Adipose tissue (tissue), 3 donors: ENCODE measurements around the gene SYNDIG1. TPM values are rescaled to one million over a fixed set of nuclear protein-coding genes. Genes with fewer than 3 reads are reported as not detected.

Experiments
- H3K27ac ChIP-seq: one replicate; pipeline ENCODE4 v1.5.1; 2013; ENCODE audit warnings: low read depth, low read length
- WGBS, 3 donors: extraction: QIAGEN DNeasy Blood & Tissue Kit; methylation state at CpG; one replicate each; pipeline ENCODE4 v1.1.7; 2013; 5-methylcytosine and 5-hydroxymethylcytosine counted together
- polyA plus RNA-seq, 3 donors: library from polyadenylated mRNA; stranded (reverse); fragments of 200-250 nt; gene quantifications; one replicate each; pipeline ENCODE4 v1.2.3, GENCODE V29; 2013
- donor health status: healthy with polysubstance abuse.
- donor health status: Bipolar disorder and iron deficiency.
- donor health status: healthy.

SYNDIG1 gene
- polyA plus RNA-seq, 3 donors, result 0.07 to 0.10 TPM; not detected in 1

DNA sequence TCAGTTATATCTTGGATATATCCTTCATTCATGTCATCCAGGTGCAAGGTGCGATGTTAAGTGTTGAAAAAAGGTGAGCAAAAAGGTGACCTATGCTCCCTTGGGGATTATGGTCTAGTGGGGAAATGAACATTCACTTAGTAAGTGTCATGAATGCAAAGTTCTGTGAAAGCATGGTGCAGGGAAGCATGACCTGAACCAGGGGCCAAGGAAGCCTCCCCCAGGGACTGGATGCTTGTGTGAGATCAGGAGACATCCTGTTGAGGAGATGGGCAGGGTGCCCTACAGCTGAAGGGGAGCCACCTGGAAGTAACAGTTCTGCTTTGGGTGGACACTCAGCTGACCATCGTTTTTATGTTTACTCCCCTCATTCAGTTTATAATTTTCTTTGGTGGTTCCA lies 179.5 kb downstream of the SYNDIG1 start:
- 79 to 86% (median 84%) methylated on average over 2 of the region's 2 CpGs for WGBS, 3 donors
- H3K27ac ChIP-seq, result no peak overlapping the region

DNA sequence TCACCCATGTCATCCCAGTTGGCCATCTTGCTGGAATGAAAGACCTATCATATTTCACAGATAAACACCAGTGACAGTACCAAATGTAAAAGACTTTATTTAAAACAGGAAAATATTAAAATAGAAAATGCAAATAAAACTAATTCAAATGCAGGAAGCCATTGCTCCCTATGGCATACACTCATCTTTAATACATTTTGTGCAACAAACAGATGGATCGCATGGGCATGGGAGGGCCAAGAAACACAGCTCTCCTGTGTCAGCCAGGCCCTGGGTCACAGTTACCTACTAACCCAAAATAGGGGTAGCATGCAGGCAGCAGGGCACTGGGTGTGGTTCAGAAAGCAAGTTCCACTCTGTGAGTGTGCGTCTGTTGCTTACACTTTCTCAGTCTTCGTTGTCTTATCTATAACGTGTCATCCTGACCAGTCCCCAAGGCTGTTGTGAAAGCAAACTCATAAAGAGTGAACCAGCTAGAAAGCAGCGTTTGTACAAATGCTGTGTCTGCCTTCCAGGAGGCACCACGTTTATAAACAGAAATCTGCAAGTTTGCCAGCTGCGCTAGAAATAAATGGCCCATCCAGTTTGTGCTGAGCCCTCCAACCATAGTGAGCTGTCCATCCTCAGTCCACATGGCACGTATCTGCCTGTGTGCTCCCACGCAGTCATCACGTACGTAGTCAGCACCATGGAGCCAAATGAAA lies 180.5 kb downstream of the SYNDIG1 start:
- 63 to 78% (median 69%) methylated on average over 11 of the region's 11 CpGs for WGBS, 3 donors
- H3K27ac ChIP-seq, result no peak overlapping the region

DNA sequence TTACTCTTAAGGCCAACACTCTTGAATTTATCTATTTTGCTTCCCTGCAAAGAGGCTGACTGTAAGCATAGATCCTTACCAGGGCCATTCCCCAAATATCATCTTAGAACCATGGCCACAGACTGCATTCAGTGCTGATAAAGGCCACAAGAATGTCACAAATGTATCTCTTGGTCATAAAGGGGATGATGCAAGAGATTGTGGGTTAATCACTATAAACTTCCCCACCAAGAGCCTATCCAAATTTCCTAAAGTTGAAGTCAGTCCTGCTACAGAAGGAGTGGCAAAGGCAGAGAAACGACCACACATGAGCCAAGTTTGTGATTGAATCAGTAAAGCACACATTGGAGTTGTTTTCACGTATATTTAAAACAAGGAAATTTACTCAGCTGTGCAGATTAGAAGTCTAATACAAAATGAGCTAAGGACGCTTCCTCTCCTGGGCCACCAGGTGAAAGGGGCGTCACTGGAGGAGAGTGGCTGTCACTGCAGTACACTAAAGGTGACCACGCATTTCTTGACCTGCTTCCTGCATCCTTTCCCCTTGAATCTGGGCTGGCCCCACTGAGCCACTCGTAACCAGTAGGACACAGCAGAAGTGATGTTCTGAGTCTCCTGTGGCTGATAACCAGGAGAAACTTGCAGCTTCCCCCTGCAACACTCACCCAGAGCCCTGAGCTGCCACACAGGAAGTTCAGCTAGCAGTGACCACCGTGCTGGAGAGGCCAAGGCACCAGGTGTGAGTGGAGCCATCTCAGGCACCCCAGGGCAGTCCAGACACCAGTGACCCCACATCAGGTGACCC lies 181.9 kb downstream of the SYNDIG1 start:
- H3K27ac ChIP-seq, result no peak overlapping the region
- 45 to 48% (median 46%) methylated on average over 7 of the region's 7 CpGs for WGBS, 3 donors

DNA sequence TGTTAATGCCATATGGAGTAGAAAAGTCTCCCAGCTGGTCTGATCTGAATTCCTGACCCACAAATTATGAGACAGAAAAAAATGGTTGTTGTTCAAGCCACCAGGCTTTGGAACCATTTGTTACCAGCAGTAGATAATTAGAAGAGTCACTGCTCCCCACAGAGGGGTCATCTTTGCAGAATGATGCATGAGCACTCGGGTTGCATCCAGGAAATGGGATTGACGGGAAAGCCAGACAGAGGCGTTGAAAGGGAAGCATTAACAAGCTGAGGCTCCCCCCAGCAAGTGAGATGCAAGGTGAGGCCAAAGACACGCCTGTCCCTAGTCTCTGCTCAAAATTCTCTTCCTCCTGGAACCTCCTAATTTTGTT lies 182.5 kb downstream of the SYNDIG1 start:
- H3K27ac ChIP-seq, result no peak overlapping the region
- 70 to 80% (median 72%) methylated on average over 4 of the region's 4 CpGs for WGBS, 3 donors

DNA sequence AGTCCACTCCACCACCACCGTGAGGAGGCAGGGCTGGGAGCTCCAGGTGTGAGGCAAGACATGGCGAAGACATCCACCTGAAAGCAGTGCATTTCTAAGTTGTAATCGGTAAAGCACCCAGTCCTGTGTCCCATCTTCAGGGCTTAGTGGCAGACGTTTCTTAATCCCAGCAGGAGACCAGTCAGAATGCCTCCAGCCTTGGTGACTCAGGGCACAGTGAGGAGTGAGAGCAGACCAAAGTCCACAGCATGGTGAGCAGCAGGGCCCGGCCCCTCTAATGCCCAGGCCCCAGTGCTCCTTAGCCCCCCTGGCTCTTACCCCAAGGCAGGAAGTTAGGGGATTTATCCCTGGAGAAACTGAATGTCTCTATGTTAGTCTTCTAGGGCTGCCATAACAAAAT lies 183.9 kb downstream of the SYNDIG1 start:
- no peak overlapping the region for H3K27ac ChIP-seq
- WGBS, 3 donors, result 77 to 84% (median 77%) methylated on average over 5 of the region's 5 CpGs

DNA sequence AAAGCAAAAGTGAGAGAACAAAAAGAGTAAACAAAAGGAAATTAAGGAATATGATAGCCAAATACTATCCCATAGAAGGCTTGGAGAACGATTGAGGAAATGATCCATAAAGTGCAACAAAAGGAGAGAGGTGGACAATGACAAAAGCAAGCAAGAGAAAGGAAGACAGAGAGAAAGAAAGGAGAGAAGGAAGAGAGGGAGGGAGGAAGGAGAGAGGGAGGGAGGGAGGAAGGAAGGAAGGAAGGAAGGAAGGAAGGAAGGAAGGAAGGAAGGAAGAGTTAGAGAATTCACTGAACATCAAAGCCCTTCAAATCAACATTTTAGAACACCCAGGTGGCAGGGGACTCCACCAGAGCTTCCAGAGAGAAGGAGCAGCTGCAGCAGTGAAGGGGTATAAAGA lies 185.0 kb downstream of the SYNDIG1 start:
- no peak overlapping the region for H3K27ac ChIP-seq
- 24 to 58% (median 49%) methylated on average over 1 of the region's 1 CpG for WGBS, 3 donors

DNA sequence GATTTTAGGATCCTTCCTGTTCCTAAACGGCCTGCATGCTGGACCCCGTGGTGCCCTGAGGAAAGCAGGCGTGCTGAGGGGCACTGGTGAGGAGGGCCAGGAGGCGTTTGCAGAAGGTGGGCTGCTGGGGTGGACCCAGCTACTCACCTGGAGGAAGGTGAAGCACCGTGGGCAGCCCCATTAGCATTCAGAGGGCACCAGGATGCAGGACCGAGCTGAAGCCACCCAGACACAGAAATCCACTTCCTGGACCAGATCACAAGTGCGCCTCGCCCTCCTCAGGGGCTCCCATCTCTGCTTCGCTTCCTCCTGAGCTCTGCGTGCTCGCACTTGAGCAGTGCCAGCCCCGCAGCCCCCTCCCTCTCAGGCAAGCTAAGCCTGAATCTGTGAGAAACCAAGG lies 187.0 kb downstream of the SYNDIG1 start:
- WGBS, 3 donors, result 84 to 93% (median 88%) methylated on average over 12 of the region's 12 CpGs
- H3K27ac ChIP-seq, result no peak overlapping the region

DNA sequence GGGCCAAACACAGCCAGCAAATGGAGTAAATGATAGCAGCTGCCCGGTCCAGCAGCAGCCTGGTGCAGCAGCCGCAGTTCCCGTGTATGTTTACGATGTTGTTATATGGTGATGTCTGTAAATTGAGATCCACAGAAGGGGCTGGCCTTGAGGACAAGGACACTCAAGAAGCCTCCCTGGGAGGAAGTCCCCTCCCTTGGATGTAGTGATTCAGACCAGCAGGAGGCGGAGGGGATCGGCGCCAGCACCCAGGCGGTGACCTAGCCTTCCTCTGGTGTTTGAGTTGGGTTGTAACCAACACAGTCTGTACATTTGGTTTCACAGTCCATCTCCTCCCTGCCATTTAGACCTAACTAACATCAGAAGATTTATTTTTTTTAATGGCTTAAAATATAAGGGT lies 187.8 kb downstream of the SYNDIG1 start:
- WGBS, 3 donors, result 60 to 93% (median 86%) methylated on average over 8 of the region's 8 CpGs
- H3K27ac ChIP-seq, result no peak overlapping the region

DNA sequence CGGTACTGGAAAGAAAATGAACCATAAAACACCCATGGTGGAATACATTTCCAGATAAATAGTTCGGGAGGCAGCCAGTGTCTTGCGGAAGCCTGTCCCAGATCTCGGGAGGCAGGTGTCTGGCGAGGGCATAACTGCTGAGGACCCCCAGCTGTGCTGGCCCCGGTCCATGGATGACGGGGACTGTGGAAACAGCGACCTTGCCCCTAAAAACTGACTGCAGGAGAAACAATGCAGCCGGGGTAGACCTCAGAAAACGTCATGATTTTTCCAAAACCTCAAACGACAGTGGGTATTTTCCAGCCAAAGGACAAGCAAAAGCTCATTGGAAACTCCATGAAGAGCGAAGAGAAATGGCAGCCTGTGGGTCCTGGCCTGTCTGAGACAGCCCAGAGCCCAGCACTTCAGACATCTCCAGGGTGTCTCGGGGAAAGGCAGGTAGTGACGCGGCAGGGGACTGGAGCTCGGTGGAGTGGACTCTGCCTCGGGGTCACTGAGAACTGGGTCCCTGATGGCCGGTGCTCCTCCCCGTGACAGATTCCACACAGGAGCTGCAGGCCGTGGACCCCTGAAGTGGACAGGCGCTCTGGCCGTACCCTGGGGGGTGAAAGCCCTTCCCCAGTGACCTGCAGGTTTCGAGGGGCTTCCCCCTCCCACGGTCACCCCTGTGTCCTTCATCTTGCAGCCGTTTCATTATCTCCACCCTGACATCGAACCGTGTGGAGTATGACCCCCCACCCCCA lies 188.6 kb downstream of the SYNDIG1 start:
- WGBS, 3 donors, result 69 to 74% (median 73%) methylated on average over 27 of the region's 27 CpGs
- H3K27ac ChIP-seq, result no peak overlapping the region

DNA sequence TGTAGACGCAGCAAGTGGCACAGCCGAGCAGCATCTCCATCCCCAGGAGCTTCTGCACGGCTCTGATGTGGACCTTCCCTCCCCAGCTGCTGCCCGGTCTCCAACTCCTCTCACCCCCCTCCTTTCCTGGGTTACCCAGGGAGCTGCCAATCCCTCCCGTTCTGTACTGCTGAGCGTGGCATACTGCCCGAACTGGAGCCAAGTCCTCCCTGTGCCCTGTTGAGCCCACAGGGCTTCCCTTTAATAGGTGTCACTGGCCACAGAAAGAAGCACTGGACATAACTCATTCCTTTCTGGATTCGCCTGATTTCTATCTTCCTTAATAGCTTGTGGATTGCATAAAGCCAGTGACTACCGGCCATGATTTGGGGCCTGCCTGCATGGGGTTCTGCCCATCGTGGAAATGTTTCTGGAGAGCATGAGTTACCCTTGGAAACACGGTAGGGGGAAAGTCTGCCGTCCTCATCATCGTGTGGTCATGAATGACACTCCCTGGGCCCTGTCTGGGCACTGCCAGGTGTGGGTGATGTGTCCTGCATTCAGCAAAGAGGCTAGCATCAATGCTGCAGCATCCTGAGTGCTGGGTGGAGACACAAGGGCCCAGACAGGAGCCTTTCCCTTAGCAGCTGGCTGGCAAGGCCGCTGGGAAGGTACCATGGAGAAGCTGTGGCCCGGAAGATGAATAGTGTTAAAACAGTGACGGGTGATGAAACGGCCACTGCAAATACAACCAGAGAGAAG lies 189.7 kb downstream of the SYNDIG1 start:
- H3K27ac ChIP-seq, result no peak overlapping the region
- 83 to 89% (median 84%) methylated on average over 17 of the region's 17 CpGs for WGBS, 3 donors

DNA sequence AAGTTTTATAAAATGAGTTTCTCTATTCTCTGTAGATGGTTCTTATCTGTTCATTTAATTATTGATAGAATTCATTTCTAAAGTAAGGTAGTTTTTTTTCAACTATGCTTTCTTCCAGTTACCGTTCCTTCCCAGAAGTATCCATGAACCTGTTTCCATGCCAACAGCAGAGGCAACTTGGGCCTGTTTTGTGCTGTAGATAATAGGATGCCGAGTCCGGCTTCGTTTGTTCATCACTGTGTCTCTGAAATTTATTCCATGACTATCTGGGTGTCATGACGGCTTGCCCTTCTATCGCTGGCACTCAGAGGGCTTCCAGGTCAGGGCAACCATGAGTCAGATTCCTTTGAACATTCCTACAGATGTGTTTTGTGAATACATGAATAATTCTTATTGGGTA lies 190.4 kb downstream of the SYNDIG1 start:
- 91 to 93% (median 92%) methylated on average over 6 of the region's 6 CpGs for WGBS, 3 donors
- no peak overlapping the region for H3K27ac ChIP-seq

DNA sequence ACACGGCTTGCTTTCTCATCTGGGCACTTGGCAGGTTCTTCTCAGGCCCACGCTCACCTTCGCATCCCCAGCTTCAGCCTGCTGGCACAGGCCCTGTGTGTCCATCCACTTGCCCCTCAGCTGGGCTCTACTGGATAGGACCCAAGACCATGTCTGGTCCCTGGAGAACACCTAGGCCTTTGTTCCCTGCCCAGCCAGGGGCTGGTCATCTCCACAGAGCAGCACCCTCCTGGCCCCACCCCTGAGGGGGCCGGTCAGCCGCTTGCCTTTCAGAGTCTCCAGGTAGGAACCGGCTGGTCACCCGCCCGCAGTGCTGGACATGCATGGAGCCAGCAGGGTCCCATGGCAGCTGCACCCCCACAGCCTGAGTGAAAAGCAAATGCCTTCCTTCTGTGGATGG lies 191.2 kb downstream of the SYNDIG1 start:
- WGBS, 3 donors, result 81 to 94% (median 90%) methylated on average over 8 of the region's 8 CpGs
- H3K27ac ChIP-seq, result no peak overlapping the region

DNA sequence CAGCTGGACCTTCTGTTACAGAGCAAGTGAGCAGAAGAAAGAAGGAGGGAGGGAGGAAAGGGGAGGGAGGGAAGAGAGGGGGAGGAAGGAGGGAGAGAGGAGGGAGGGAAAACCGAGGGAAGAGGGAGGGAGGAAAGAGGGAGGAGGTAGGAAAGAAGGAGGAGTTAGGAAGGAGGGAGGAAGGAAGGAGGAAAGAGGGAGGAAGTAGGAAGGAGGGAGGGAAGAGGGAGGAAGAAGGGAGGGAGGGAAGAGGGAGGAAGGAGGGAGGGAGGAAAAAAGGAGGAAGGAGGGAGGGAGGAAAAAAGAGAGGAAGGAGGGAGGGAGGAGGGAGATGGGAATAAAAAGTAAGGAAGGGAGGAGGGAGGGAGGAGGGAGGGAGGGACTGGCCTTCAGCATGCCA lies 191.8 kb downstream of the SYNDIG1 start:
- 42 to 46% (median 46%) methylated on average over 1 of the region's 1 CpG for WGBS, 3 donors
- no peak overlapping the region for H3K27ac ChIP-seq

DNA sequence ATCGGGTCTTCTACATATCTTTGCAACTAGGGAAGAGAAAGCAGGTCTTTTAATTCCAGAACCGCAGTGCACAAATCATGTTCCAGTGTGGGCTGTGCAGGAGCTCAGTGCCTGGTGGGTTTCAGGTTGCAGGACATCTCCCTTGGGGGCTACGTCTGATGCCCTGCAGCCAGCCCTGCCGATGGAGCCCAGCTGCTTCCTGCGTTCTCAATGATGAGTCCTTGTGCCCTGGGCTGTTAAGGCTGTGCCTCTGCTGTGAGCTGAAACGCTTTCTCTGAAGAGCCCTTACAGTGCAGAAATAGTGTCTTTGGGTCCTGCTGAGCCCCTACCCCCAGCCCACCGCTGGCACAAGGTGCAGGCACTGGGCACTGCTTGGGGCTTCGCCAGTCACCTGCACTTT lies 192.9 kb downstream of the SYNDIG1 start:
- 69 to 76% (median 74%) methylated on average over 8 of the region's 8 CpGs for WGBS, 3 donors
- H3K27ac ChIP-seq, result no peak overlapping the region

DNA sequence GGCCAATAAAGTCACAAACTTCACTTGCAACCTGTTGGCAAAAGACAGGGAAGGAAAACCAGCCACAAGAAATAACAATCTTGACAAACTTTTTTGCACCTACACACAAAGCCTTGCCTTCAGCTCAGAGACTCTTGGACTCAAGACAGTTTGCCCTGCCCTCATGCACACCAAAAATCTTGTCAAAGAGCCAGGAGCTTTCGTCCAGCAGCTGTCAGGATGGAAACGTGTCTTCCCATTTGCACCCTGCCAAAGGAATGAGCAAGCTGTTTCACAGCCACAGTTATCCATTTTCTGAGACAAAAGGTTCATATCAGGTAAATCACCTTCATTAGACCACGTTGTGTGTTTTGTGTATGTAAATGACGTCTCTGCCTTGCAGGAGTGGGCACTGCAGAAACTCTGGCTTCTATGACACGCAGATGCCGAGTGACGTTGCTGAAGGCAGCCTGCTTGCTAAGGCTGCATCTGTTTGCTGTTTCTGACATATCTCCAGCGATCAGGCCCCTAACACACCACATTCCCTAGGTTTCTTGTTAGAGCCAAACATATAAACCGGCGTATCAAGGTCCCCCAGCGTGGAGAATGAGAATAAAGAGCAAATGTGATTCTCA lies 193.4 kb downstream of the SYNDIG1 start:
- 47 to 58% (median 54%) methylated on average over 11 of the region's 11 CpGs for WGBS, 3 donors
- H3K27ac ChIP-seq, result no peak overlapping the region

DNA sequence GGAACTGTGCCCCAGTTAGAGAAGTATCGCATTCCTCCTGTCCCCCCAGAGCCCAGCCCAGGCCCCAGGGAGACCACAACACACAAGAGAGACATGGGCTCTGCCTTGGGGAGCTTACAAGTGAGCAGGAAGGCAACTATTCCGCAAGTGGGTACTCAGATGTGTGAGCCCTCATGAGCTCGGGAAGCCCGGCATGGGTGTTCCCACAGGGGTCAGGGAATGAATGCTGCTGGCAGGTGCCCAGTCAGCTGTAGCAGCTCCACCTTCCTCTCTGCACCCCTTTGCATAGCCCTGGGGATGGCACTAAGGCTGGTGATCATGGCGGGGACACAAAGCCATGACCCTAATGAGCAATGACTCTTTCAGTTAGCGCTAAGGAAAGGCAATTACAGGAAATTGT lies 194.1 kb downstream of the SYNDIG1 start:
- no peak overlapping the region for H3K27ac ChIP-seq
- 84 to 90% (median 87%) methylated on average over 6 of the region's 6 CpGs for WGBS, 3 donors

DNA sequence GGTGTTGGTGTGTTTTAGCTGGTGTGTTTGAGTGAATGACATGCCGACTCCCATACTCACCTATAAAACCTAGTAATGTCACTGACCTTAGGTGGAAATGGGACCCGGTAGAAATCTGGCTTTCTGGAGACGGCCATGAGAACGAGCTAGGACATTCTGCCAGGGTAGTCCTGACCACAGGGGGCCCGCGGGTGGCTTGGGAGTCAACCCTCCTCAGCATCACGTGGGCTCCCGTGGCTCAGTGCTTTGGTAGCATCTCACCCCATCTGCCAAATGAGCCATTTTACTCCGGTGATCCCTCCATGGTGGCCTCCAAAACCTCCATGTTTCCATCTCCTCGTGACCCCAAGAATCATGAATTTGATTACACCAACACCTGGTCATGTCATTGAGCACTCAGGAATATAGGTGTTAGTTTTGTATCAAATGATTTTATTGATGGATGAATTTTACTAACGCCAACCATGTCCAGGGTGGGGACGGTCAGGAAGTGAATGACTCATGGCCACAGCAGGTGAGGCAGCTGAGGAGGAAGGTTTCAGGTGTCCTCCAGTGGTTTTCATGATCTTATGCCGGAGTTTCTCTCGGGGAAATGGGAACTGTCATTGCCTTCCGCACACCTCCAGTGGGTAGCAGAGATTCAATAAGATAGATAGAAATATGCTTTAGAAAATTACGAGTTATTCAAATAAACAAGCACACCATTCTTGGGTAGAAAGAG lies 195.0 kb downstream of the SYNDIG1 start:
- 85 to 92% (median 91%) methylated on average over 16 of the region's 16 CpGs for WGBS, 3 donors
- no peak overlapping the region for H3K27ac ChIP-seq

DNA sequence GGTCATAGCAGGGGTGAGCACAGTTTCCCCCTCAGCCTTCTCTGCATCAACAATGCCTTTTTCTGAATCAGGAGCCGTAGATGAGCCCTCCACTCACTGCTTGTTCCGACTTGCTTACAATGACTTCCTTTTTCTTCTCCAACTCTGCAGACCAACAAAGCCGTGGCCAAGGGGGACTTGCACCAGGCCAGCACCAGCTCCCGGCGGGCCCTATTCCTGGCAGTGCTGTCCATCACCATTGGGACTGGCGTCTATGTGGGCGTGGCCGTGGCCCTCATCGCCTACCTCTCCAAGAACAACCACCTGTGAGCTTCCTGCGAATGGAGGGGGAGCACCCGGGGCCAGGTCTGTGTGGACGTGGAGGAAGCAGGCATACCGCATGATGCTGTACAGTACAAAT lies 195.8 kb downstream of the SYNDIG1 start:
- H3K27ac ChIP-seq, result no peak overlapping the region
- 81 to 87% (median 82%) methylated on average over 13 of the region's 13 CpGs for WGBS, 3 donors
